T-helper 1 cell treated with Interleukin-12 subunit alpha and Interleukin-12 subunit beta and Interleukin-4 antibody, amounts not matched to agents 30 μg/mL and 1 μg/mL, for 36 hours (primary cell): ENCODE results near the gene COL27A1.
"Not testable (repeated sequence)": the region's sequence is repeated elsewhere in the genome, so short reads cannot be mapped to it uniquely, and the experiment has no call there.

ENCODE experiments used
- H3K27ac Mint-ChIP-seq: one replicate; pipeline ENCODE4 v1.8.0; 2021; ENCODE audit warnings: mild to moderate bottlenecking, mixed read lengths
- H3K27me3 Mint-ChIP-seq: one replicate; pipeline ENCODE4 v1.8.0; 2021; ENCODE audit warnings: low read depth, mixed read lengths
- H3K36me3 Mint-ChIP-seq: one replicate; pipeline ENCODE4 v1.8.0; 2021; ENCODE audit warnings: low read depth, mixed read lengths
- H3K4me1 Mint-ChIP-seq: one replicate; pipeline ENCODE4 v1.8.0; 2021; ENCODE audit warnings: low read depth, mixed read lengths
- H3K4me3 Mint-ChIP-seq: one replicate; pipeline ENCODE4 v1.8.0; 2021; ENCODE audit warnings: mild to moderate bottlenecking, moderate library complexity, mixed read lengths
- H3K9me3 Mint-ChIP-seq: one replicate; pipeline ENCODE4 v1.8.0; 2021; ENCODE audit warnings: mixed read lengths

Gene COL27A1

DNA sequence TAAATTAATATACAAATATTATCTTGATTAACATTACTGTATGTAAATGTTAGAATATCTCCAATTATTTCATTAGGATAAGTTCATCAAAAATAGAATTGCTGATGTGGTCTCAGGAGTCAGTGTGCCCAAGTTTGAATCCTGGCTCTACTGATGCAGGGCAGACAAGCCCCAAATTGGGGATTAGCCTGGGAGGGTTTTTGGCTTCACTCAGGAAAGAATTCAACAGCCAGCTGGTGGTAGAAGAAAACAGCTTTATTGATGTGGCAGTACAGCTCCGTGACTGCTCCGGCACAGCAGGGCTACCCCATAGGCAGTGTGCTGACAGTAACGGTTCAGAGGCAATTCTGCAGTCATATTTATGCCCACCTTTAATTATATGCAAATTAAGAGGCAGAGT is 32.5 kb downstream of the COL27A1 start:
- Mint-ChIP-seq H3K4me3 (no peak overlapping the region), H3K27ac (no peak overlapping the region), H3K27me3 (no peaks in the 10 kb centered on the region), H3K4me1 (no peaks in the 10 kb centered on the region), H3K9me3 (peaks cover 9% of the 10 kb centered on the region), H3K36me3 (peaks cover 2% of the 10 kb centered on the region)

DNA sequence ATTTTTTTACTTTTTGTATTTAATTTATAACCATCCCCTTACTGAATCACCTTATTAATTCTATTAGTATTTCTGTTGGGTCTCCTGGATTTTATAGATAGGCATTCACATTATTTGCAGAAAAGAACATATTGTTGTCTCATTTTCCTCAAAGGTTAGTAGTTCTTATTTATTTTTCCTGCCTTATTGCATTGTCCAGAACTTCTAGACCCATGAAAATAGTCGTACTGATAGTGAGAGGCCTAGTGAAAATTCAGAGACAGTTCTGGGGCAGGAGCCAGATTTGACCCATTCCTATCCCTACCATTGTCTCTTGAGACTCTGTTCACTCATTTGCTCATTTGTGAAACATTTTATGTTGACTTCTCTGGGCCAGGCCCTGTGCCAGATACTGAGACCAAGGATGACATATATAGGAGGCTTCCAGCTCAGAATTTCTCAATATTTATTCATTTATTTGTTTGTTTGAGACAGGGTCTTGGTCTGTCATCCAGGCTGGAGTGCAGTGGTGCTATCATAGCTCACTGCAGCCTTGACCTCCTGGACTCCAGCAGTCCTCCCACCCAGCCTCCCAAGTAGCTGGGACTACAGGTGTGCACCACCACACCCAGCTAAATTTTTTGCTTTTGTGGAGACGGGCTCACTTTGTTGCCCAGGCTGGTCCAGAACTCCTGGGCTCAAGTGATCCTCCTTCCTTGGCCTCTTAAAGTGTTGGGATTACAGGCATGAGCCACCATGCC is 34.7 kb downstream of the COL27A1 start:
- Mint-ChIP-seq H3K27ac (no peak overlapping the region), H3K9me3 (peaks cover 9% of the 10 kb centered on the region), H3K27me3 (no peaks in the 10 kb centered on the region), H3K36me3 (peaks cover 2% of the 10 kb centered on the region), H3K4me3 (no peak overlapping the region), H3K4me1 (no peaks in the 10 kb centered on the region)

DNA sequence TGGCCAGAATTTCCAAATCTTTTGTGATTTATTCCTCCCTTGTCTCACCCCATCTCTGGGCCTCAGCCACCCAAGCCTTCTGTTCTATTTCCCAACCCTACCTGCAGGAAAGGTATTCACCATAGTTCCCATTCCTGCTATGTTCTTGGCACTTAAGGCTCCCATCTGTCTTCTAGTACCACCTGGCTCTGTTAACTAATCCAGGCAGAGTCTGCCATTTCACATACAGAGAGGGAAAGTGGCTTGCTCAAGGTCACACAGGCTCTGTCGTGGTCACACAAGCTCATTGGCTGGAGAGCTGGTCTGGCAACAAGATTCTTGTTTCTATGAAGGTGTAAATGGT is 35.2 kb downstream of the COL27A1 start:
- Mint-ChIP-seq H3K27me3 (no peaks in the 10 kb centered on the region), H3K27ac (no peak overlapping the region), H3K36me3 (peaks cover 2% of the 10 kb centered on the region), H3K4me3 (no peak overlapping the region), H3K9me3 (peaks cover 9% of the 10 kb centered on the region), H3K4me1 (no peaks in the 10 kb centered on the region)

DNA sequence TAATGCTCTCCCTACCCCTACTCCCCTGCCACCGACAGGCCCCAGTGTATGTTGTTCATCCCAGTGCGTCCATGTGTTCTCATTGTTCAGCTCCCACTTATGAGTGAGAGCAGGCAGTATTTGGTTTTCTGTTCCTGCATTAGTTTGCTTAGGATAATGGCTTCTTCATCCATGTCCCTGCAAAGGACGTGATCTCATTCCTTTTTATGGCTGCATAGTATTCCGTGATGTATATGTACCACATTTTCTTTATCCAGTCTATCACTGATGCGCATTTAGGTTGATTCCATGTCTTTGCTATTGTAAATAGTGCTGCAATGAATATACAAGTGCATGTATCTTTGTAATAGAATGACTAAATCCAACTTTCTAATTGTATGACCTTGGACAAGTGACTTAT is 36.1 kb downstream of the COL27A1 start:
- H3K27me3 Mint-ChIP-seq: not testable (repeated sequence)

DNA sequence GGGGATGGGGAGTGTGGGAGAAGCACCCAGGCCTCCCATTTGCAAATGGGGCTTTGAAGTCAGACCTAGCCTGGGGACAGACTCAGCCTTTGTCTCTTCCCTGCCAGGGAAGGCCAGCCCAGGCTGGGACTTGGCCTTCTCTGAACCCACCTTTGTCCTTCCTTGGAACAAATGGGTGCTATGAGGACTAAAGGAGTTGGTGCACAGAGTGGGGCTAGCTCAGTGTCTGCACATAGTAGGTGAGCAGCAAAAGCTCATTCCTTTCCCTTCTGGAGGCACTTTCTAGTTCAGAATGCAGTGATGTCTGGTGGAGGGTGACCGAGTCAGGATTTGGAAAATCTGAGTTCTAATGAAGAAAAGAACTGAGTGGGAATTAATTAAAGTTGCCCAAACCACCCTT is 37.2 kb downstream of the COL27A1 start:
- Mint-ChIP-seq H3K4me1 (no peaks in the 10 kb centered on the region), H3K27ac (no peak overlapping the region), H3K4me3 (no peak overlapping the region), H3K36me3 (peaks cover 2% of the 10 kb centered on the region), H3K9me3 (peaks cover 9% of the 10 kb centered on the region), H3K27me3 (no peaks in the 10 kb centered on the region)

More for the DNA sequence above, 36.1 kb downstream of the COL27A1 start:
- H3K9me3 Mint-ChIP-seq, H3K4me3 Mint-ChIP-seq, H3K27ac Mint-ChIP-seq, H3K4me1 Mint-ChIP-seq, H3K36me3 Mint-ChIP-seq: not testable (repeated sequence)

DNA sequence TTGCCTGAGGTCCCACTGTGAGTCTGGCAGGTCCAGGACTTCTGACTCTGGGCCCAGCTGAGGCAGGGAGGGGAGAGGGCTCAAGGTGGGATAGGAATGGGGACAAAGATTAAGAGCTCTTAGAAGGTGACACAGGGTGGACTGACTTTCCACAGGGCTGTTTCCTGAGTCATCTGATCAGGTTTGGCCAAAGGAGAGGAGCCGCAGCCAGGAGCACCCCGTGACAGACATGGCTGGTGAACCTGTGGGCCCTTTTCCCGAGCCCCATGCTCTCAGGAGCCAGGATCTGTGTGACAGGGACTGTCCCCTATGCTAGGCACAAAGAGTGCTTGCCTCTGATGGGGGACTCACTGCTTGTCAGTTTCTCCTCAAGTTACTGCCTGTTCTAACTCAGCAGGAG is 37.8 kb downstream of the COL27A1 start:
- no peak overlapping the region for H3K27ac Mint-ChIP-seq
- H3K4me3 Mint-ChIP-seq: no peak overlapping the region
- H3K27me3 Mint-ChIP-seq: no peaks in the 10 kb centered on the region
- H3K4me1 Mint-ChIP-seq: no peaks in the 10 kb centered on the region
- H3K36me3 Mint-ChIP-seq: peaks cover 2% of the 10 kb centered on the region
- peaks cover 9% of the 10 kb centered on the region for H3K9me3 Mint-ChIP-seq

DNA sequence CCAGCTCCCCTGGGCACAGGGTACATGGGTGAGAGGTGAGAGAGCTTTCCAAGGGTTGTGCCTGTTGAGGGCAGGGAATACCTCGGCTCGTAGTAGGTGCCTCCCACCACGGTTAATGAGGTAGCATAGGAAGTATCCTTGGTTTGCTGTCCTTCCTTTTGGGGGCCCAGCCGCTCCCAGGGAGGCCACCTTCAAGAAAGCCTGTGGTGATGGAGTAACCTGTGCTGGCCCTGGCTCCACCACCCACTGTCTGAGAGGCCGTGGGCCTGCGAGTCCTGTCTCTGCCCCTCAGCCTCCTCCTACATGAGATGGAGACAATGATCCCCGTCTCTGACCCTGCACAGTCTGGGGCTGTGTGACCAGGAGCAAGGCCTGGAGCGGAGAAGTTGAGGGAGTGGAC is 40.8 kb downstream of the COL27A1 start:
- Mint-ChIP-seq H3K36me3 (no peaks in the 10 kb centered on the region), H3K27me3 (no peaks in the 10 kb centered on the region), H3K27ac (no peak overlapping the region), H3K4me3 (no peak overlapping the region), H3K9me3 (peaks cover 4% of the 10 kb centered on the region), H3K4me1 (no peaks in the 10 kb centered on the region)

DNA sequence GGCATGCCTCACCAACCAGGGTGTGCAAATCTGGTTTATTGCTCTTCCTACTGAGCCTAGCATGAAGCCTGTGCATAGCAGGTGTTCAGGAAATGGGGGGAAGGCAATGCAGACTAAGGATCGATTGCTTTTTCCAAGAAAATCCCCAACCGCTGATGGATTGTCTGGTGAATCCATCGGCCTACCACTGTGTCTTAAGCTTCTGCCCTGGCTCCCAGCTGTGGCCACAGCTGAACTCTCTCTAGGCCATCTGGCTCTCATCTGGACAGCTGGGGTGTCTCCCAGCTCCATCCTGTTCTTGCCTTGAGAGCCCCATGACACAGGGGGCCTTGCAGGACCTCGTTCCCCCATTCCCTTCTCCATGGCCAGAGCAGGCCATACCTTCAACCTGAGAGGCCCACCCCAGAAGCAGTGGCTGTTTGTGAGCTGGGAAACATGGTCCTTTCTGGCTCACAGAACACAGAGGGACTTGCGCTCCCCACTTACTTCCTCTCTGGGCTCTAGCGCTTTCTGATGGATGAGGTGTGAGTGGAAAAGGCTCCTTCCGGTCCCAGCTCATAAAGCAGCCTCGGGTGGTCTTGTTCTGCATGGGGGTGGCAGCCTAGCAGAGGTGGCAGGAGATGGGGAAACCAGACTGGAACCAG is 41.8 kb downstream of the COL27A1 start:
- H3K36me3 Mint-ChIP-seq: no peaks in the 10 kb centered on the region
- no peaks in the 10 kb centered on the region for H3K4me1 Mint-ChIP-seq
- H3K27ac Mint-ChIP-seq: no peak overlapping the region
- no peaks in the 10 kb centered on the region for H3K9me3 Mint-ChIP-seq
- H3K4me3 Mint-ChIP-seq: no peak overlapping the region
- H3K27me3 Mint-ChIP-seq: no peaks in the 10 kb centered on the region

DNA sequence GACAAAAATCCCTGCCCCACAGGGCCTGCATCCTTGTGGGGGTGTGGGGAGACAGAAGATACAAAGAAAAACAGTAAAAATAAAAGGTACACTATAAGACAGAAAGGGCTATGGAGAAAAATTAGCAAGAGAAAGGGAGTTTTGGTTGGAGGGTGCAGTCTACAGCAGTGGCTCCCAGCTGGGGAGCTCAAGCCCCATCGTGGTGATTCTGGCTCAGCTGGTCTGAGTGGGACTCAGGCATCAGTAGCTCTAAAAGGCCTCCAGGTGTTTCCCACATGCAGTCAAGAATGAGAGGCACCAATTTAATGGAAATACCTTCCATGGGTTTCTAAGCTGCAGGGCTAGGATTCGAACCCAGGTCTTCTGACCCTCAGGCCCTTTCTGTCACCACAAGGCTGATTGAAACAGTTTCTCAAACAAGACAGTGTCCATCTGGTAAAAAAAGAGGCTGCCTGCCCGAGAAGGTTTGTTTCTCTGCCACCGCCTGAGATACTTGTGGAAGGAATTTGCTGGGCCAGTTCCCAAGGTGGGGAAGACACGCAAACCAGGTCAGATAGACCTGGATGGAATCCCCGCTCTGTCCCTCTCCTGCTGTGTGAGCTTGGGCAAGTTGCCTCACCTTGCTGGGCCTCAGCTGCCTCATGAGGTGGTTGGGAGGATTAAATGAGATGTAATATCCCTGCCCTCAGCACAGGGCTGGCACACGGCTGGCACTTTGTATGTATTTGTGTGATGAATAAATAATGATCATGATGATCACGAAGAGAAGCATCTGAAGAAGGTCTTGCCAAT is 43.1 kb downstream of the COL27A1 start:
- H3K4me3 Mint-ChIP-seq: no peak overlapping the region
- H3K9me3 Mint-ChIP-seq: no peaks in the 10 kb centered on the region
- no peaks in the 10 kb centered on the region for H3K4me1 Mint-ChIP-seq
- H3K27ac Mint-ChIP-seq: no peak overlapping the region
- no peaks in the 10 kb centered on the region for H3K27me3 Mint-ChIP-seq
- no peaks in the 10 kb centered on the region for H3K36me3 Mint-ChIP-seq

DNA sequence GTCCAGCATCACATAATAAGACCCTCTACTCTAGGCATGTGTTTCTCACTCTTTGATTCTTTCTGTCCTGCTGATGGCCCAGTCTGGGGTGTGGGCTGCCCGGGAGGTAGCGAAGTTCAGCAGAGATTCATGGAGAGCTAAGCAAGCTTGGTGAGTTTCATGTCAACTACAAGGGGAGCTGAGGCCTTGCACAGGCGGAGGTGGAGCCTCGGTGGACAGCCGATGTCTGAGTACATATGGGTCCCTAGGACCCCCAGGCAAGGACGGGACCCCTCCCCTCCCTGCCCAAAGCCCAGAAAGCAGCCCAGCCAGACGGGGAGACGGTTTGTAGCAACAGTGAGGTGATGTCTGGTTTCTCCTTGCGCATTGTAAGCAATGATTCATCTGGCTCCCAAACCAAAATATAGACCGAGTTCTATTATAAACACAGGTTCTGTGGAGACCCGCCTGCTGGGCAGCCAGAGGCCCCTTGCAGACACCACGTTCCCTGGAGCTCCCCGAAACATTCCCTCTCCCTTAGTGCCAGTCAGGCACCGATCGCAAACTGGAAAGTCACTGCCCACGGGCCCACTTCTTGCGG is 45.5 kb downstream of the COL27A1 start:
- no peaks in the 10 kb centered on the region for H3K4me1 Mint-ChIP-seq
- no peak overlapping the region for H3K27ac Mint-ChIP-seq
- no peak overlapping the region for H3K4me3 Mint-ChIP-seq
- H3K36me3 Mint-ChIP-seq: no peaks in the 10 kb centered on the region
- H3K9me3 Mint-ChIP-seq: no peaks in the 10 kb centered on the region
- no peaks in the 10 kb centered on the region for H3K27me3 Mint-ChIP-seq

DNA sequence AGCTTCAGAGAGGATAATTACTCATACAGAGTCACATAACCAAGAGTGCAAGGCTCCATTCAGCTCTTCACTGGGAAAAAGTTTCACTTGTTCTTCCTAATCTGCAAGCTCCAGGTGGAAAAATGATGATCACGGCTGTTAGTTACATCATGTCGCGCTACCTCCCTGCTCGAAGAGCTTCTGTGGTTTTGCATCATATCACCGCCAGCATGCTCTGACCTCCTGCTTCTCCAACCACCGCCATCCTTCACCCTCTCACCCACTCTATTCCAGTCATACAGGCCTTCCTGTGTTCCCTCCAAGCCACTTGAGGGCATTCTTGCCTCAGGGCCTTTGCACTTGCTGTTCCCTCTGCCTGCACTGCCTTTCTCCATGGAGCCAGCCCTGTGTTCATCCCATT is 47.1 kb downstream of the COL27A1 start:
- Mint-ChIP-seq H3K27ac (no peak overlapping the region), H3K4me3 (no peak overlapping the region), H3K36me3 (no peaks in the 10 kb centered on the region), H3K27me3 (no peaks in the 10 kb centered on the region), H3K9me3 (no peaks in the 10 kb centered on the region), H3K4me1 (no peaks in the 10 kb centered on the region)

DNA sequence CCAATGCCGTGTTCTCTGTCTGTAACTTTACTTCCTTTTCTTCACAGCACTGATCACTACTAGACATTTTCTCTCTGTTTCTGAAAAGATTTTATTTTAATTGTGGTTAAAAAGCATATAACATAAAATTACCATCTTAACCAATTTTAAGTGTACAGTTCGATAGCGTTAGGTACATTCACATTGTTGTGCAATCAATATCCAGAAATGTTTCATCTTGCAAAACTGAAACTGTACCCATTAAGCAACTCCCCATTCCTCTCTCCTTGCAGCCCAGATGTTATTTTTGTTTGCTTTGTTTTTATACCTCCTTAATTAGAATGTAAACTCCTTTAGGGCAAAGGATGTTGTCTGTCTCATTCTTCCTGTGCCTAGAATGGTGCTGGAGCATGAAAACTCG is 47.5 kb downstream of the COL27A1 start:
- Mint-ChIP-seq H3K4me1 (no peaks in the 10 kb centered on the region), H3K4me3 (no peak overlapping the region), H3K27ac (no peak overlapping the region), H3K9me3 (no peaks in the 10 kb centered on the region), H3K27me3 (no peaks in the 10 kb centered on the region), H3K36me3 (no peaks in the 10 kb centered on the region)

DNA sequence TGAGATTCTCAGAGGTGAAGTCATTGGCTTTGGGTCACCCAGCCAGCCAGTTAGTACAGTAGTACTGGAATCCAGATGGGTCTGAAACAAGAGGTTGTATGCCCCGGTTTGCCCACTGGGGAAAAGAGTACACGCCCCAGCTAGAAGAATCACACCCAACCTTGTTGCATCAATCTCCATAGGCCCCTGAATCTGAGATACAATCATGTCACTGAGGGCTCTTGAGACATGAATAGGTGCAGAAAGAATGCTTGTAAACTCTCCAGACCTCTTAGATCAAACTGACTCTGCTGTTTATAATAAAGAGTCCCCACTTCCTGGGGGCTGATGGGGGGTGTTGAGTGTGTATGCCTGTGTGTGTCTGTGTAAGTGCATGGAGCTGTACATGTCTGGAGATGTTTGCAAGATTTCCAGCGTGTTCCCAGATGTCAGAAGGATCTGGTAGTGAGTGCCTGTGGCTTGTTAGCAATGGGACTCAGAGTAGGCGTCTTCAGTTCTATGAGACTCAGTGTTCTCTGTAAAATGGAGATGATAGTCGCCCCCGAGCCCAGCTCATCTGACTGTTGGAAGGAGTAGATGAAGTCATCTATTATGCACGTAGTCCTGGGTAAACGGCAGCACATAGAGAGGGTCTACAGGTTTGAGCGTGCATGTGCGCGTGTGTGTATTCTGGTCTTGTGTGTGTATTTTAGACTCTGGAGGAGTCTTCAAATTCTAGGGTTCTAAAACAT is 48.2 kb downstream of the COL27A1 start:
- Mint-ChIP-seq H3K4me3 (no peak overlapping the region), H3K27me3 (no peaks in the 10 kb centered on the region), H3K9me3 (no peaks in the 10 kb centered on the region), H3K4me1 (no peaks in the 10 kb centered on the region), H3K36me3 (no peaks in the 10 kb centered on the region), H3K27ac (no peak overlapping the region)

DNA sequence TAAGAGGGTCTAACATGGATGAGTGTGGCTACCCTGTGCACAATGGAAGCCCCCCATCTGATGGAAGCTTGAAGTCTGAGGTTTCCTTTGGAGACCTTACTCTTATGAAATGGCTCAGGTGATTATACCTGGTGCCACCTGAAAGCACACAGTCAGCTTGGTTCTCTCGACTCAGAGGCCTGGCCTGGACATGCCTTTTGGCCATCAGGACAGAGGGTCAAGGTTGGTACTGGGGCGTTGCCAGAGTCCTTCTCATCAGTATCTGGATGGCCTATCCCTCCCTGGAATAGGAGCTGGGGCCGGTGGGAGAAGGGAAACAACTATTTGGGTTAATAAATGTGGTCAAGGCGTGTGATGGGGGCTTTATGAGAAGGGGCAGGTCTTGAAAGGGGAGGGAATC is 48.9 kb downstream of the COL27A1 start:
- H3K9me3 Mint-ChIP-seq: no peaks in the 10 kb centered on the region
- H3K4me1 Mint-ChIP-seq: no peaks in the 10 kb centered on the region
- no peaks in the 10 kb centered on the region for H3K27me3 Mint-ChIP-seq
- no peak overlapping the region for H3K27ac Mint-ChIP-seq
- H3K4me3 Mint-ChIP-seq: no peak overlapping the region
- H3K36me3 Mint-ChIP-seq: no peaks in the 10 kb centered on the region
